HG02798 (cell line): ENCODE results near the gene AATF.

Experiments
- ATAC-seq: cut with Tn5 transposase; IDR thresholded peaks from one replicate; pipeline ENCODE4 v1.9.1; 2021; ENCODE audit warnings: mild to moderate bottlenecking; ENCODE audit not compliant: unreplicated experiment, poor library complexity

Gene AATF, protein sequence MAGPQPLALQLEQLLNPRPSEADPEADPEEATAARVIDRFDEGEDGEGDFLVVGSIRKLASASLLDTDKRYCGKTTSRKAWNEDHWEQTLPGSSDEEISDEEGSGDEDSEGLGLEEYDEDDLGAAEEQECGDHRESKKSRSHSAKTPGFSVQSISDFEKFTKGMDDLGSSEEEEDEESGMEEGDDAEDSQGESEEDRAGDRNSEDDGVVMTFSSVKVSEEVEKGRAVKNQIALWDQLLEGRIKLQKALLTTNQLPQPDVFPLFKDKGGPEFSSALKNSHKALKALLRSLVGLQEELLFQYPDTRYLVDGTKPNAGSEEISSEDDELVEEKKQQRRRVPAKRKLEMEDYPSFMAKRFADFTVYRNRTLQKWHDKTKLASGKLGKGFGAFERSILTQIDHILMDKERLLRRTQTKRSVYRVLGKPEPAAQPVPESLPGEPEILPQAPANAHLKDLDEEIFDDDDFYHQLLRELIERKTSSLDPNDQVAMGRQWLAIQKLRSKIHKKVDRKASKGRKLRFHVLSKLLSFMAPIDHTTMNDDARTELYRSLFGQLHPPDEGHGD

DNA sequence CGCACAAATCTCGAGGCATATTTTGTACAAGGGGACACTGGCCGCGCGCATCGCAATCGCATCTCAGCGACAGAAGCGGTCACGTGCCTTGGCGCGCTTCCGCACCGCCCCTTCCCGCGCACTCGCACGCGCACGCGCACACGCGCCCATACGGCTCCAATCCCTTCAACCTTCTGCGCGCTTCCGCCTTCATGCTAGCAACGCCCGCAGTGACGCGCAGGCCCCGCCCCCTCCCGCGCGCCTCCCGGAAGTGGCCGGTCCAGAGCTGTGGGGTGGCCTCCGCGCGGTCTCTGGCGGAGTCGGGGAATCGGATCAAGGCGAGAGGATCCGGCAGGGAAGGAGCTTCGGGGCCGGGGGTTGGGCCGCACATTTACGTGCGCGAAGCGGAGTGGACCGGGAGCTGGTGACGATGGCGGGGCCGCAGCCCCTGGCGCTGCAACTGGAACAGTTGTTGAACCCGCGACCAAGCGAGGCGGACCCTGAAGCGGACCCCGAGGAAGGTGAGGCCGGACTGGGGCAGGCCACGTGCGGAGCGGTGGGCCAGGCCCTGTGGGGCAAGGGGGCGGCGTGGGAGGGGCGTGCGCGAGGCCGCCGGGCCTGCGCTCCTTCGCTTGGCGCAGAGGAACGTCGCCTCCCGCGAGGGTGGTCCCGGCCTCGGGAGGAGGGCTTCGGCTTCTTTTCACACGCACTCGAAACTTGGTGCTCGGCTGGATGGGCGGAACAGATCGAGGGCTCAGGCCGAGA lies at the start of gene AATF:
Gene AATF (plus strand): TSS at position 238 of the 744 bp plus-strand sequence. CDS start 172 bp downstream, at position 410.
- peak; percentile 96 for ATAC-seq

GRCh38 chr17:36899250-36900159 lies 49.2 kb upstream of the AATF start:
- no peak for ATAC-seq

DNA sequence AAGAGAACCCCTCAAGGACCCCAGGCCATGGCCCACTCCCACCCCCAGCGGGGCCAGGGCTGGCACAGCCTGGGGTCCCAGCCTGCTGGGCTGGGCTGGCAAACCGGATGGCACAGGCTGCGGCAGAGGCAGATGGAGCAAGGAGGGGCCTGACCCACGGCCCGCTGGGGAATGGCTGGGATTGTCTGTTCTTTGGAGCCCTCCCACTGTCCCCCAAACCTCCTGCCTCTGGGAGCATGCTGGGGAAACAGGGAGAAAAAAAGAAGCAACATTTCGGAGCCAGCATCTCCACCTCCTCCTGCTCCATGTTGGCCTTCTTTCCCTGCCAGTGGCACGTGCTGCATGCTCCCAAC lies 48.6 kb upstream of the AATF start:
- ATAC-seq: no peak

DNA sequence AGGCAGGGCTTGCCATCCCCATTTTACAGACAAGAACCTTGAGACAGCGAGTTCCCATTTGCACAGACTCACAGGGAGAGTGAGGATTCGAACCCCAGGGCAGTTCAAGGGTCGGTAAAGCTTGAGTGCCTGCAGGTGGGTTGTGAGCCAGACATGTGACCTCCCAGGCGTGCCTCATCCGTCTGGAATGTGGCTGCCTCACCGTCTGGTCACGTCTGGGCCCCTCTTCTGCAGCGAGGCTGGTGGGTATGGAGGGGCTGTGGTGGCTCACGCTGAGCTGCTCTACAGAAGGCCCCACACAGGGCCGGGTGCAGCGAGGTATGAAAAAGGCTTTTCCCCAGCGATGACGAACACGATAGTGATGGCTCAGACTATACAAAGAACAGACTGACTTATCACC lies 47.2 kb upstream of the AATF start:
- ATAC-seq: no peak

DNA sequence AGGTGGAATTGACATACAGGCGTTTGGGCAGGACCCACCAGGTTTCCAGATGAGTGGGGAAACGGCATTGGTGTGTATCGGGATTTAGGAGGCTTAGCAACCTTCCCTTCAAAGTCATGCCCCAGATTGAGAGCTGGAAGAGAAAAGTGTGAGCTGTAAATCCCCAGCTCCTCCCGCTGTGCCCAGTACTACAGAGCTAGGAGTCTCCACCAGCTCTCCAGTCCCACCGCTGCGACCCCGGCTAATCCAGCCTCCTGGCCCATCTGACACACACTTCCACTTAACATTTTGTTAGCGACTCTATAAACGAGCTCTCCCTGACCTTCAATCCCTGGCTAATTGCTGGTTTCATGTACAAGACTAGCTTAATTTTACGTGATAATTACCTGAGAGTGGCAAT lies 41.3 kb upstream of the AATF start:
- ATAC-seq: no peak

- no peak for ATAC-seq
These were observed 38.2 kb upstream of the AATF start for GRCh38 chr17:36910513-36910912.

DNA sequence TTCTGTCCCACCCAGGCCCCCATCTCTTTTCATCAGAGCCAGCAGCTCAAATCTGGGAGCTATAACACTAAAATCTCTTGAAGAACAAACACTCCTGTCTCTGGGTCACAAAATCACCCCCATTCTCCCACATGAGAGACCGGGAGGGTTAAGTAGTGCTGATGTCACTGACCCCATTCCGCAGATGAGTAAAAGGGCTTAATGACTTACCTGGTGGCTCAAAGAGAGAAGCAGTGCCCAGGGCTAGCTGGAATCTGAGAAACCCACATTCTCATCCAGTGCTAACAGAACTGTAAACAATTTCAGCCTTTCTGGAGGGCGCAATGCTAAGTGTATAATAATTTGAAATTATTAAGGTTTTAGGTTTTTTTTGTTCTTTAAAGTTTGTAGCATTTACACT lies 37.8 kb upstream of the AATF start:
- no peak for ATAC-seq

GRCh38 chr17:36913132-36913531 lies 35.6 kb upstream of the AATF start:
- no peak for ATAC-seq

GRCh38 chr17:36918211-36918691 lies 30.5 kb upstream of the AATF start:
- ATAC-seq: no peak

DNA sequence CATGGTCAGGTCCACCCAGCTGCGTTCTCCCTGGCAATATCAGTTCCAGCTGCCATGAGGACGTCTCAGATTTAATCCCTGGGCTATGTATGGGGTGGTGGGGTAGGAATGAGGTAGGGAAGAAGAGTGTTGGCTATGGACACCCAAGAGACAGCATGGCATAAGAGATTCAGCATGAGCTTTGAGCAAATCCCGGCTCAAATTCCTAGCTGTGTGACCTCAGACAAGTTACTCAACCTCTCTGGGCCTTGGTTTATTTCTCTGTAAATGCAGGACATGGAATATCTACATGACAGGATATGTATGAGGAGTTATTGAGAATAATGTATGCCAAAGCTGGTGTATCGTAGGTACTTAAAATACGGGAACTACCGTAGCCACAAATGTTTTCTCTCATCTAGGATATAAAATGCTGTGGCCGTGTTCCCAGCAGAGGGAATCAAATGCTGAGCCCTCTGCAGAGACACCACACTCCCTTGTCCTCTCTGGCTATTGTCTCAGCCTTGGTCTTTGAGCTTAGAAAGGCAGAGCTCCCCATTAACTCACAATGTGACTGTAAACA lies 29.3 kb upstream of the AATF start:
- ATAC-seq: no peak

GRCh38 chr17:36920032-36921005 lies 28.4 kb upstream of the AATF start:
- ATAC-seq: no peak

- ATAC-seq: no peak
These were observed 27.5 kb upstream of the AATF start for GRCh38 chr17:36921095-36921851.

- no peak for ATAC-seq
These were observed 26.6 kb upstream of the AATF start for GRCh38 chr17:36922175-36922574.

DNA sequence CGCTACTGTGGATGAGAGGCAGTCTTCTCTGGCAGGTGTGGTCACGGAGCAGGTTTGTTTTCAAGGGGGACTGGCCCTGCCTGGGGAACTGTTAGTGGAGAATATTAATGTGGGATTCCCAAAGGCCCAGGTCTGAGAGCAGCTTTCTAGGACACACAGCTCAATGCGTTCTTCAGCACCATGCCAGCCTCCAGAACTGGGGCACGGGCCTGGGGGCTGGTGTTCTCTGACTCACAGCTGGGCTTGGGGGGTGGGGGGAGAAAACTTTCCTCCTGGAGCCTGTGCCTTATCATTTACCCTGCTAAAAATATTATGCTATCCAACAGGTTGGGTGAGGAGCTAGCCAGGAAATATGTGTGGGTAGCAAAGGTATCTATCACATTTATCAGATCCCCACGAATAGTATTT lies 24.9 kb upstream of the AATF start:
- ATAC-seq: no peak

- ATAC-seq: no peak
These were observed 22.5 kb upstream of the AATF start for GRCh38 chr17:36926226-36926625.

DNA sequence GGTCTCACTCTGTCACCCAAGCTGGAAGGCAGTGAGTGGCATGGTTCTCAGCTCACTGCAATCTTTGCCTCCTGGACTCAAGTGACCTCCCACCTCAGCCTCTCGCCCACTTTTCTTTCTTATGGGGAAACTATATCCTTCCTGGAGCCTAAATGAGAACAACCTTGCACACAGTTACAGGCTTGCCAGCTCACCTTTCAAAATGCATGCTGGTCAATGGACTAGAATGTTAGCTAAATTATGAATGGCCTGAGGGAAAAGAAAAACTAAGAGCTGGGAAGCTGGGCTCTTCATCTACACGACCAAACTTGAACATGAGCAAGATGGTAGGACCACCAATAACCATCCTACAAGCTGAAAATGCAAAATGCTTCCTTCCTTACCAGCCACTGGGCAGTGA lies 22.1 kb upstream of the AATF start:
- no peak for ATAC-seq

- no peak for ATAC-seq
These were observed 20.0 kb upstream of the AATF start for GRCh38 chr17:36928471-36929345.
